Measurements from ENCODE around the gene FAM163B. TPM values are rescaled to one million over a fixed set of nuclear protein-coding genes. Genes with fewer than 3 reads are reported as not detected.

The FAM163B gene
- total RNA-seq, 2 donors from 2014 or later: not detected

- Mint-ChIP-seq H3K9me3 (no peaks in the 10 kb centered on the region), H3K36me3 (ENCODE audit: insufficient read depth in 2 of 2) (no peaks in the 10 kb centered on the region), H3K4me3 (no peak overlapping the region), H3K4me1 (ENCODE audit: low read depth) (peaks cover 5% of the 10 kb centered on the region), H3K27me3 (ENCODE audit: low read depth) (peaks cover 11% of the 10 kb centered on the region), H3K27ac (no peak overlapping the region)
- ATAC-seq (replicated peaks in 1 of 2) (no peak), DNase-seq (no peak)
These were observed 70.0 kb downstream of the FAM163B start for GRCh38 chr9:133538851-133539833.

- ATAC-seq (replicated peaks in 1 of 2) (no peak), DNase-seq (no peak)
- peaks cover 15% of the 10 kb centered on the region for H3K27me3 Mint-ChIP-seq (ENCODE audit: low read depth)
- H3K4me3 Mint-ChIP-seq: no peak overlapping the region
- no peaks in the 10 kb centered on the region for H3K36me3 Mint-ChIP-seq (ENCODE audit: insufficient read depth in 2 of 2)
- no peak overlapping the region for H3K27ac Mint-ChIP-seq
- H3K4me1 Mint-ChIP-seq (ENCODE audit: low read depth): peaks cover 10% of the 10 kb centered on the region
- H3K9me3 Mint-ChIP-seq: no peaks in the 10 kb centered on the region
These were observed 71.0 kb downstream of the FAM163B start for GRCh38 chr9:133538176-133538575.

- ATAC-seq (replicated peaks in 1 of 2): no peak
- H3K4me3 Mint-ChIP-seq: no peak overlapping the region
- H3K36me3 Mint-ChIP-seq (ENCODE audit: insufficient read depth in 2 of 2): no peaks in the 10 kb centered on the region
- H3K4me1 Mint-ChIP-seq (ENCODE audit: low read depth): peaks cover 16% of the 10 kb centered on the region
- no peak for DNase-seq
- H3K27me3 Mint-ChIP-seq (ENCODE audit: low read depth): peaks cover 19% of the 10 kb centered on the region
- no peaks in the 10 kb centered on the region for H3K9me3 Mint-ChIP-seq
- H3K27ac Mint-ChIP-seq: no peak overlapping the region
These were observed 71.9 kb downstream of the FAM163B start for GRCh38 chr9:133537257-133537656.

GRCh38 chr9:133536536-133536935 is 72.7 kb downstream of the FAM163B start:
- ATAC-seq (replicated peaks in 1 of 2): no peak
- Mint-ChIP-seq H3K27me3 (ENCODE audit: low read depth) (peaks cover 19% of the 10 kb centered on the region), H3K9me3 (no peaks in the 10 kb centered on the region), H3K27ac (no peak overlapping the region), H3K4me1 (ENCODE audit: low read depth) (peaks cover 16% of the 10 kb centered on the region), H3K4me3 (no peak overlapping the region), H3K36me3 (ENCODE audit: insufficient read depth in 2 of 2) (no peaks in the 10 kb centered on the region)
- DNase-seq: no peak

- Mint-ChIP-seq H3K27ac (no peak overlapping the region), H3K4me1 (ENCODE audit: low read depth) (peaks cover 16% of the 10 kb centered on the region), H3K27me3 (ENCODE audit: low read depth) (peaks cover 19% of the 10 kb centered on the region), H3K9me3 (no peaks in the 10 kb centered on the region), H3K36me3 (ENCODE audit: insufficient read depth in 2 of 2) (no peaks in the 10 kb centered on the region), H3K4me3 (no peak overlapping the region)
- DNase-seq (no peak), ATAC-seq (replicated peaks in 1 of 2) (no peak)
These were observed 73.1 kb downstream of the FAM163B start for GRCh38 chr9:133536080-133536479.

- H3K27me3 Mint-ChIP-seq (ENCODE audit: low read depth): peaks cover 19% of the 10 kb centered on the region
- no peak for DNase-seq
- H3K4me3 Mint-ChIP-seq: peak overlapping the region in 1 of 2 donors; percentile 22
- no peak for ATAC-seq (replicated peaks in 1 of 2)
- no peaks in the 10 kb centered on the region for H3K36me3 Mint-ChIP-seq (ENCODE audit: insufficient read depth in 2 of 2)
- no peak overlapping the region for H3K27ac Mint-ChIP-seq
- H3K4me1 Mint-ChIP-seq (ENCODE audit: low read depth): peaks cover 16% of the 10 kb centered on the region
- H3K9me3 Mint-ChIP-seq: no peaks in the 10 kb centered on the region
These were observed 73.8 kb downstream of the FAM163B start for GRCh38 chr9:133535306-133535877.

- peak within 1 kb of the TSS in 1 of 2 donors; percentile 36 for H3K4me3 Mint-ChIP-seq
- peak; percentile 37 to 51 for ATAC-seq (replicated peaks in 1 of 2)
These were observed 74.6 kb downstream of the FAM163B start, which contains the start of gene ADAMTSL2 for GRCh38 chr9:133534346-133535291. Gene ADAMTSL2 (plus strand): TSS chr9:133534704. CDS start chr9:133536713, 2,009 bp downstream.

GRCh38 chr9:133533857-133534256 is 75.3 kb downstream of the FAM163B start:
- ATAC-seq (replicated peaks in 1 of 2) (no peak), DNase-seq (no peak)
- no peak overlapping the region for H3K27ac Mint-ChIP-seq
- H3K36me3 Mint-ChIP-seq (ENCODE audit: insufficient read depth in 2 of 2): no peaks in the 10 kb centered on the region
- peaks cover 12% of the 10 kb centered on the region for H3K27me3 Mint-ChIP-seq (ENCODE audit: low read depth)
- peaks cover 11% of the 10 kb centered on the region for H3K4me1 Mint-ChIP-seq (ENCODE audit: low read depth)
- H3K9me3 Mint-ChIP-seq: no peaks in the 10 kb centered on the region
- peak overlapping the region in 1 of 2 donors; percentile 15 for H3K4me3 Mint-ChIP-seq

More at GRCh38 chr9:133534346-133535291, 74.6 kb downstream of the FAM163B start, which contains the start of gene ADAMTSL2:
- DNase-seq: peak; percentile 9 to 25
- Mint-ChIP-seq H3K27ac (no peak within 1 kb of the TSS), H3K27me3 (ENCODE audit: low read depth) (peaks cover 19% of the 10 kb centered on the region), H3K36me3 (ENCODE audit: insufficient read depth in 2 of 2) (no peaks in the 10 kb centered on the region), H3K4me1 (ENCODE audit: low read depth) (peaks cover 16% of the 10 kb centered on the region), H3K9me3 (no peaks in the 10 kb centered on the region)

GRCh38 chr9:133532937-133533668 is 76.1 kb downstream of the FAM163B start:
- peak; percentile 59 to 72 for ATAC-seq (replicated peaks in 1 of 2)
- no peaks in the 10 kb centered on the region for H3K36me3 Mint-ChIP-seq (ENCODE audit: insufficient read depth in 2 of 2)
- H3K4me1 Mint-ChIP-seq (ENCODE audit: low read depth): peaks cover 11% of the 10 kb centered on the region
- peaks cover 8% of the 10 kb centered on the region for H3K27me3 Mint-ChIP-seq (ENCODE audit: low read depth)
- peak; percentile 70 to 79 for DNase-seq
- no peaks in the 10 kb centered on the region for H3K9me3 Mint-ChIP-seq
- H3K27ac Mint-ChIP-seq: no peak overlapping the region
- H3K4me3 Mint-ChIP-seq: peak overlapping the region in 1 of 2 donors; percentile 36

- DNase-seq: no peak
- Mint-ChIP-seq H3K4me1 (ENCODE audit: low read depth) (peaks cover 15% of the 10 kb centered on the region), H3K27me3 (ENCODE audit: low read depth) (peaks cover 8% of the 10 kb centered on the region), H3K4me3 (no peak overlapping the region), H3K36me3 (ENCODE audit: insufficient read depth in 2 of 2) (no peaks in the 10 kb centered on the region), H3K27ac (no peak overlapping the region), H3K9me3 (no peaks in the 10 kb centered on the region)
- no peak for ATAC-seq (replicated peaks in 1 of 2)
These were observed 77.9 kb downstream of the FAM163B start for GRCh38 chr9:133531293-133531692.

- Mint-ChIP-seq H3K27ac (no peak overlapping the region), H3K27me3 (ENCODE audit: low read depth) (peaks cover 8% of the 10 kb centered on the region), H3K9me3 (no peaks in the 10 kb centered on the region), H3K36me3 (ENCODE audit: insufficient read depth in 2 of 2) (no peaks in the 10 kb centered on the region), H3K4me3 (no peak overlapping the region), H3K4me1 (ENCODE audit: low read depth) (peaks cover 15% of the 10 kb centered on the region)
- DNase-seq (no peak), ATAC-seq (replicated peaks in 1 of 2) (no peak)
These were observed 79.3 kb downstream of the FAM163B start for GRCh38 chr9:133529874-133530273.

- no peak for DNase-seq
- ATAC-seq (replicated peaks in 1 of 2): no peak
- Mint-ChIP-seq H3K36me3 (ENCODE audit: insufficient read depth in 2 of 2) (no peaks in the 10 kb centered on the region), H3K4me3 (no peak overlapping the region), H3K9me3 (no peaks in the 10 kb centered on the region), H3K27me3 (ENCODE audit: low read depth) (peaks cover 8% of the 10 kb centered on the region), H3K4me1 (ENCODE audit: low read depth) (peaks cover 15% of the 10 kb centered on the region), H3K27ac (no peak overlapping the region)
These were observed 79.7 kb downstream of the FAM163B start for GRCh38 chr9:133529457-133529856.
